H9 (cell line): ENCODE data around the gene LRRC71. TPM values are rescaled to one million over a fixed set of nuclear protein-coding genes. Genes with fewer than 3 reads are reported as not detected.

ENCODE experiments used
- DNase-seq: peaks from one replicate; pipeline ENCODE4 v3.0.0-alpha.2; 2017
- H2AFZ ChIP-seq: one replicate; pipeline ENCODE4 v1.6.1; 2013; ENCODE audit warnings: mild to moderate bottlenecking, low read length, control low read depth, moderate library complexity
- H2AK5ac ChIP-seq: 2 replicates; pipeline ENCODE4 v1.6.1; 2013; ENCODE audit warnings: low read length, control low read depth, mixed read lengths; ENCODE audit not compliant: insufficient read length
- H2BK120ac ChIP-seq: one replicate; pipeline ENCODE4 v1.6.1; 2013; ENCODE audit warnings: low read depth, mild to moderate bottlenecking, low read length, control low read depth, inconsistent platforms; ENCODE audit not compliant: poor library complexity, severe bottlenecking
- H2BK12ac ChIP-seq: 2 replicates; pipeline ENCODE4 v1.6.1; 2013; ENCODE audit warnings: low read length, control low read depth, mixed read lengths, low read depth; ENCODE audit not compliant: insufficient read length
- H2BK15ac ChIP-seq: 2 replicates; pipeline ENCODE4 v1.6.1; 2013; ENCODE audit warnings: low read depth, low read length, control low read depth
- H2BK20ac ChIP-seq: one replicate; pipeline ENCODE4 v1.6.1; 2013; ENCODE audit warnings: low read depth, mild to moderate bottlenecking, low read length, control low read depth, inconsistent platforms; ENCODE audit not compliant: poor library complexity, severe bottlenecking
- H2BK5ac ChIP-seq: 2 replicates; pipeline ENCODE4 v1.6.1; 2013; ENCODE audit warnings: low read length, control low read depth, mixed read lengths; ENCODE audit not compliant: insufficient read length
- H3K14ac ChIP-seq: 2 replicates; pipeline ENCODE4 v1.6.1; 2013; ENCODE audit warnings: low read length, control low read depth; ENCODE audit not compliant: insufficient read depth
- H3K18ac ChIP-seq: 2 replicates; pipeline ENCODE4 v1.6.1; 2013; ENCODE audit warnings: low read depth, mild to moderate bottlenecking, mixed read lengths, low read length, control low read depth; ENCODE audit not compliant: insufficient read length
- H3K23ac ChIP-seq: 2 replicates; pipeline ENCODE4 v1.6.1; 2013; ENCODE audit warnings: low read length, control low read depth, mixed read lengths, low read depth; ENCODE audit not compliant: insufficient read length
- H3K23me2 ChIP-seq: 2 replicates; pipeline ENCODE4 v1.6.1; 2013; ENCODE audit warnings: low read depth, mild to moderate bottlenecking, mixed read lengths, low read length, control low read depth; ENCODE audit not compliant: insufficient read length, poor library complexity, severe bottlenecking
- H3K27ac ChIP-seq: 2 replicates; pipeline ENCODE4 v1.5.1; 2013; ENCODE audit warnings: low read length, control low read depth, mixed read lengths, low read depth; ENCODE audit not compliant: insufficient read length
- H3K27me3 ChIP-seq: 2 replicates; pipeline ENCODE4 v1.6.1; 2013; ENCODE audit warnings: low read length, control low read depth, inconsistent platforms; ENCODE audit not compliant: insufficient read depth
- H3K4ac ChIP-seq: 2 replicates; pipeline ENCODE4 v1.6.1; 2013; ENCODE audit warnings: low read depth, mild to moderate bottlenecking, control low read depth, inconsistent platforms, low read length, moderate library complexity
- H3K4me1 ChIP-seq: 2 replicates; pipeline ENCODE4 v1.6.1; 2013; ENCODE audit warnings: low read length, control low read depth, inconsistent platforms; ENCODE audit not compliant: insufficient read depth
- H3K4me2 ChIP-seq: 2 replicates; pipeline ENCODE4 v1.6.1; 2013; ENCODE audit warnings: low read length, control low read depth, mixed read lengths; ENCODE audit not compliant: insufficient read length, insufficient read depth
- H3K56ac ChIP-seq: 2 replicates; pipeline ENCODE4 v1.6.1; 2013; ENCODE audit warnings: low read depth, mild to moderate bottlenecking, mixed read lengths, low read length, control low read depth; ENCODE audit not compliant: insufficient read length
- H3K79me1 ChIP-seq: 2 replicates; pipeline ENCODE4 v1.6.1; 2013; ENCODE audit warnings: low read depth, mild to moderate bottlenecking, moderate library complexity, low read length, control low read depth, inconsistent platforms; ENCODE audit not compliant: insufficient read depth, poor library complexity, severe bottlenecking
- H3K79me2 ChIP-seq: 2 replicates; pipeline ENCODE4 v1.6.1; 2013; ENCODE audit warnings: low read length, control low read depth, inconsistent platforms; ENCODE audit not compliant: insufficient read depth
- H3K9ac ChIP-seq: 2 replicates; pipeline ENCODE4 v1.6.1; 2013; ENCODE audit warnings: low read length, control low read depth, mixed read lengths; ENCODE audit not compliant: insufficient read length; ENCODE audit errors: extremely low read depth
- H3K9me3 ChIP-seq: one replicate; pipeline ENCODE4 v1.6.1; 2013; ENCODE audit warnings: low read depth, low read length, inconsistent platforms; ENCODE audit not compliant: control insufficient read depth
- H3T11ph ChIP-seq: one replicate; pipeline ENCODE4 v1.6.1; 2013; ENCODE audit warnings: mild to moderate bottlenecking, low read length, control low read depth, inconsistent platforms
- H4K20me1 ChIP-seq: one replicate; pipeline ENCODE4 v1.6.1; 2013; ENCODE audit not compliant: control insufficient read depth, insufficient read length, insufficient read depth
- H4K5ac ChIP-seq: 2 replicates; pipeline ENCODE4 v1.6.1; 2013; ENCODE audit warnings: low read depth, mild to moderate bottlenecking, mixed read lengths, low read length, control low read depth; ENCODE audit not compliant: insufficient read length
- H4K8ac ChIP-seq: replicated peaks from 2 replicates; pipeline ENCODE4 v1.6.1; 2013; ENCODE audit warnings: low read length, control low read depth, mixed read lengths, low read depth; ENCODE audit not compliant: insufficient read length
- H4K91ac ChIP-seq: 2 replicates; pipeline ENCODE4 v1.6.1; 2013; ENCODE audit warnings: low read depth, mild to moderate bottlenecking, moderate library complexity, mixed read lengths, low read length, control low read depth; ENCODE audit not compliant: insufficient read length
- H3K27ac Mint-ChIP-seq, 3 experiments: 2 replicates in 2 of 3; 3 replicates in 1 of 3; pipeline ENCODE4 v1.8.0; 2020 to 2021; ENCODE audit warnings: mixed read lengths in 3 of 3, mild to moderate bottlenecking in 1 of 3, moderate library complexity in 1 of 3
- H3K27me3 Mint-ChIP-seq: 2 replicates; pipeline ENCODE4 v1.8.0; 2021; ENCODE audit warnings: low read depth, mild to moderate bottlenecking, moderate library complexity, mixed read lengths
- H3K36me3 Mint-ChIP-seq, 3 experiments: 2 replicates in 2 of 3; 3 replicates in 1 of 3; pipeline ENCODE4 v1.8.0; 2020 to 2021; ENCODE audit warnings: low read depth in 3 of 3, mixed read lengths in 3 of 3; ENCODE audit not compliant: insufficient read depth in 1 of 3
- H3K4me1 Mint-ChIP-seq, 2 experiments: 2 replicates each; pipeline ENCODE4 v1.8.0; 2020; ENCODE audit warnings: mixed read lengths in 2 of 2
- H3K4me3 Mint-ChIP-seq, 2 experiments: 2 replicates in 1 of 2; 3 replicates in 1 of 2; pipeline ENCODE4 v1.8.0; 2020 to 2021; ENCODE audit warnings: mild to moderate bottlenecking in 2 of 2, mixed read lengths in 2 of 2, moderate library complexity in 1 of 2
- H3K9me3 Mint-ChIP-seq, 2 experiments: 2 replicates in 1 of 2; 3 replicates in 1 of 2; pipeline ENCODE4 v1.8.0; 2020; ENCODE audit warnings: mild to moderate bottlenecking in 2 of 2, mixed read lengths in 2 of 2, moderate library complexity in 1 of 2
- CTCF ChIP-seq: fragments of 200-600 bp; sonication (generic); conservative IDR thresholded peaks from 3 replicates; pipeline ENCODE4 v1.8.0; 2021; ENCODE audit warnings: antibody characterized with exemption, mild to moderate bottlenecking
- WGBS: extraction: QIAGEN DNeasy Blood & Tissue Kit; methylation state at CpG from one replicate; pipeline ENCODE4 v1.1.7; 2013; ENCODE audit warnings: missing lambda C conversion rate, low lambda C conversion rate, mixed read lengths; ENCODE audit not compliant: insufficient read length; ENCODE audit errors: extremely low coverage; 5-methylcytosine and 5-hydroxymethylcytosine counted together
- total RNA-seq: library from RNA; stranded (reverse); gene quantifications from 2 replicates; pipeline ENCODE4 v1.2.1, GENCODE V29; 2021

Gene LRRC71
- total RNA-seq, 1 experiment from 2014 or later: not detected

- H3K9ac ChIP-seq: no peak overlapping the region
- H2BK120ac ChIP-seq: no peak overlapping the region
- no peak overlapping the region for H2BK12ac ChIP-seq
- H3K9me3 Mint-ChIP-seq: no peaks in the 10 kb centered on the region; a peak in 1 of 5 replicates
- no peak overlapping the region for H3K14ac ChIP-seq
- no peaks in the 10 kb centered on the region for H3K23me2 ChIP-seq
- H4K5ac ChIP-seq: no peak overlapping the region
- no peak overlapping the region for H2AK5ac ChIP-seq
- no peak overlapping the region for H3K56ac ChIP-seq
- no peaks in the 10 kb centered on the region for H3K9me3 ChIP-seq
- peaks cover under 1% of the 10 kb centered on the region; the same call in 1 of the 2 replicates for H3K4me1 ChIP-seq
- DNase-seq: no peak
- no peak overlapping the region for H3K4me3 Mint-ChIP-seq
- H3K18ac ChIP-seq: no peak overlapping the region
- H2BK5ac ChIP-seq: no peak overlapping the region
- H3K79me1 ChIP-seq: no peaks in the 10 kb centered on the region
- H3K27me3 ChIP-seq: no peaks in the 10 kb centered on the region; the same call in 1 of the 2 replicates
- H4K20me1 ChIP-seq: no peaks in the 10 kb centered on the region
- TF ChIP-seq CTCF: no peak
- no peaks in the 10 kb centered on the region for H3K79me2 ChIP-seq
- WGBS: no CpG with 5 or more reads among the region's 4 CpGs
- H3K27ac Mint-ChIP-seq: no peak overlapping the region
- H3K27me3 Mint-ChIP-seq: peaks cover 76% of the 10 kb centered on the region
- H3K36me3 Mint-ChIP-seq: no peaks in the 10 kb centered on the region
- no peak overlapping the region for H4K91ac ChIP-seq
- H2AFZ ChIP-seq: no peak overlapping the region
- H3K4ac ChIP-seq: no peak overlapping the region
- H3K27ac ChIP-seq: no peak overlapping the region
- H3T11ph ChIP-seq: no peak overlapping the region
- H3K23ac ChIP-seq: no peak overlapping the region
- no peak overlapping the region for H4K8ac ChIP-seq
- no peak overlapping the region for H2BK15ac ChIP-seq
- H3K4me2 ChIP-seq: no peak overlapping the region
- H2BK20ac ChIP-seq: no peak overlapping the region
- H3K4me1 Mint-ChIP-seq: peaks cover 27 to 51% of the 10 kb centered on the region in 2 experiments
Observed at GRCh38 chr1:156881663-156882062, 38.8 kb upstream of the LRRC71 start.
